GM19324 (cell line): ENCODE data around the gene AP3M1.
A peak's percentile ranks its signal among the peaks of the same experiment; 100 is the strongest.

Experiments used
- ATAC-seq: cut with Tn5 transposase; IDR thresholded peaks from one replicate; pipeline ENCODE4 v1.9.1; 2021; ENCODE audit warnings: mild to moderate bottlenecking, moderate library complexity; ENCODE audit not compliant: unreplicated experiment, low FRiP score

Gene AP3M1

GRCh38 chr10:74120911-74121310 lies 29.7 kb downstream of the AP3M1 start:
- no peak for ATAC-seq

GRCh38 chr10:74118804-74119203 lies 31.8 kb downstream of the AP3M1 start:
- ATAC-seq = no peak

- no peak for ATAC-seq
These were observed 32.9 kb downstream of the AP3M1 start for GRCh38 chr10:74117738-74118137.

GRCh38 chr10:74114041-74114448 lies 36.6 kb downstream of the AP3M1 start:
- ATAC-seq = no peak

GRCh38 chr10:74113546-74113945 lies 37.1 kb downstream of the AP3M1 start:
- ATAC-seq = no peak

- ATAC-seq = no peak
These were observed 38.8 kb downstream of the AP3M1 start for GRCh38 chr10:74111799-74112198.

GRCh38 chr10:74110120-74110519 lies 40.5 kb downstream of the AP3M1 start:
- no peak for ATAC-seq

GRCh38 chr10:74109452-74109851 lies 41.2 kb downstream of the AP3M1 start:
- ATAC-seq = no peak

GRCh38 chr10:74107391-74107790 lies 43.2 kb downstream of the AP3M1 start:
- no peak for ATAC-seq

- no peak for ATAC-seq
These were observed 45.6 kb downstream of the AP3M1 start for GRCh38 chr10:74104996-74105395.

GRCh38 chr10:74104480-74104879 lies 46.1 kb downstream of the AP3M1 start:
- ATAC-seq = no peak

- ATAC-seq = no peak
These were observed 46.9 kb downstream of the AP3M1 start for GRCh38 chr10:74103560-74104258.

GRCh38 chr10:74099836-74100235 lies 50.8 kb downstream of the AP3M1 start:
- ATAC-seq = no peak

GRCh38 chr10:74099420-74099819 lies 51.2 kb downstream of the AP3M1 start:
- no peak for ATAC-seq

GRCh38 chr10:74097776-74098175 lies 52.9 kb downstream of the AP3M1 start:
- ATAC-seq = no peak

GRCh38 chr10:74096777-74097176 lies 53.9 kb downstream of the AP3M1 start:
- ATAC-seq = no peak

GRCh38 chr10:74094231-74094630 lies 56.4 kb downstream of the AP3M1 start:
- no peak for ATAC-seq

- ATAC-seq = no peak
These were observed 57.0 kb downstream of the AP3M1 start for GRCh38 chr10:74093530-74094164.

GRCh38 chr10:74092372-74092771 lies 58.3 kb downstream of the AP3M1 start:
- no peak for ATAC-seq

- ATAC-seq = no peak
These were observed 61.9 kb downstream of the AP3M1 start for GRCh38 chr10:74088722-74089121.

- ATAC-seq = no peak
These were observed 64.3 kb downstream of the AP3M1 start for GRCh38 chr10:74086317-74086716.

GRCh38 chr10:74084955-74085354 lies 65.7 kb downstream of the AP3M1 start:
- peak; percentile 59 for ATAC-seq
